ENCODE results near the gene BRICD5.

BRICD5 gene

DNA sequence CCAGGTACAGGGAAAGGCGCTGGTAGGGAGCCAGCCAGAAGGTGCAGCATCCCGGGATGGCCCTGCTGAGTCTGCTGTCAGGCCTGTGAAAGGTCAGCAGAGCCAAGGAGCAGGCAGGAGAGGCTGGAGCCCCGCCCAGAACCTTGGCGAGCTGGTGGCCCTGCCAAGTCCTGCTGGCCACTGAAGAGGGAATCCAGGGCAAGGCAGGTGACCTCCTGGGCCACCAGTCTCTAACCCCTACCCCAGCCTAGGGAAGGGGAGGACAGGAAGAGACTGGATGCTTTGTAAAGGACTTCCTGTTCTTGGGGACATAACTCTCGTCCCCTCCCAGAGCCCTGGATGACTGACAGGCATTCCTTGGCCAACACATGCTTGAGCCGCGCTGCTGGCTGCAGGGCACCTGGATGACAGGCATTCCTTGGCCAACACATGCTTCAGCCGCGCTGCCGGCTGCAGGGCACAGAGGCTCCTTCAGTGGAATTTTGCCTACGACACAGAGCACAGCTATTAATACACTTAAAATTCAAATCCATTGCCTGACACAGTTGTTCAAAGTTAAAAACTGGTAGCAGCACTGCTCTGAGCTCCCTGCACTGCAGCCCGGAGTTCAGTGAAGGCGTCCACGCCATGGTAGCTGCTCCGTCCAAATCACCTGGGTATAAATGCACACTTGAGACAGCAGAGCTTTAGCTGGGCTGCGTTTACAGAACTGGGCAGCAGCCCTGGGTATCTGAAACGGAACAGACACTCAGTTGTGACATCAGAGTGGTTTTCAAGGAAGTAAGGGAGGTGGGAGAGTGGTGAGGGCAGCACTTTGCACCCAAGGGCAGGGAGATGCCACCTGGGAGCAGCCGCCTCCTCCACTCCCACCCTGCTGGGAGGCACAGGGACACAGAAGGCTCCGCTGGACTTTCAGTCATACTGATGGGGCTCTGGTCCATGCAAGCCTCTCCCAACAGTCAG, 2.0 kb upstream of the BRICD5 start:
- ChIA-PET CTCF (interaction anchor here (0.6 kb wide), 2 partner anchors 228 to 512 kb away, joined by 3 to 10 read pairs; partner anchors contain the start of gene GFER), POLR2A (ENCODE audit: low non-redundant PET) (interaction anchor here (0.6 kb wide), 2 partner anchors 13 to 1827 kb away, joined by 3 to 4 read pairs; no protein-coding TSS in a partner anchor)
- TF ChIP-seq, protein P1, sequence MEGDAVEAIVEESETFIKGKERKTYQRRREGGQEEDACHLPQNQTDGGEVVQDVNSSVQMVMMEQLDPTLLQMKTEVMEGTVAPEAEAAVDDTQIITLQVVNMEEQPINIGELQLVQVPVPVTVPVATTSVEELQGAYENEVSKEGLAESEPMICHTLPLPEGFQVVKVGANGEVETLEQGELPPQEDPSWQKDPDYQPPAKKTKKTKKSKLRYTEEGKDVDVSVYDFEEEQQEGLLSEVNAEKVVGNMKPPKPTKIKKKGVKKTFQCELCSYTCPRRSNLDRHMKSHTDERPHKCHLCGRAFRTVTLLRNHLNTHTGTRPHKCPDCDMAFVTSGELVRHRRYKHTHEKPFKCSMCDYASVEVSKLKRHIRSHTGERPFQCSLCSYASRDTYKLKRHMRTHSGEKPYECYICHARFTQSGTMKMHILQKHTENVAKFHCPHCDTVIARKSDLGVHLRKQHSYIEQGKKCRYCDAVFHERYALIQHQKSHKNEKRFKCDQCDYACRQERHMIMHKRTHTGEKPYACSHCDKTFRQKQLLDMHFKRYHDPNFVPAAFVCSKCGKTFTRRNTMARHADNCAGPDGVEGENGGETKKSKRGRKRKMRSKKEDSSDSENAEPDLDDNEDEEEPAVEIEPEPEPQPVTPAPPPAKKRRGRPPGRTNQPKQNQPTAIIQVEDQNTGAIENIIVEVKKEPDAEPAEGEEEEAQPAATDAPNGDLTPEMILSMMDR (conservative IDR thresholded peaks at IDR 0.05; ENCODE audit: low read depth): no peak
- DNase-seq (ENCODE audit: low spot score): no peak
- H3K27ac ChIP-seq: peak overlapping the region; percentile 93

DNA sequence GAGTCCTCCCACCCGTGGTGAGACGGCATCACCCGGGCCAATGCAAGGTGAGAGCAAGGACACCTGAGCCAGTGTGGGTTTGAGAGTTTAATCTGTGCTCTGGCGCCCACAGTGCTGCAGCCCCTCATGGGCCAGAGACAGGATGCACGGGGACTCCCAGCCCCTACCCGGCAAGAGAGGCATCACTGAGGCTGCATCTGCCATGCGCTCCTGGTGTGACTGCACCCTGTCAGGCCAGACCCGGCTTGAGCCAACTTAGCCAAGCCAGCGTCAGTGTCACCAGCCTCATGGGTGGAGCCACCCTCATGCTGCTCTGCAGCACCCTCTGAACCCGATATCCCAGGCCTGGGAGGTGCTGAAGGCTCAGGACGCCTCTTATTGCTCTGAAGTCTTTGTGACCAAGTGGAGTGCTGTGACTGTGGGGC, 1.3 kb upstream of the BRICD5 start:
- TF ChIP-seq, protein P1 (conservative IDR thresholded peaks at IDR 0.05; ENCODE audit: low read depth): no peak
- ChIA-PET CTCF (interaction anchor here (0.6 kb wide), 1 partner anchor 228 kb away, joined by 3 read pairs; the partner anchor contains the start of gene GFER), POLR2A (ENCODE audit: low non-redundant PET) (interaction anchor here (0.7 kb wide), 1 partner anchor 38 kb away, joined by 4 read pairs; no protein-coding TSS in a partner anchor)
- H3K27ac ChIP-seq: peak overlapping the region; percentile 93
- DNase-seq (ENCODE audit: low spot score): no peak

DNA sequence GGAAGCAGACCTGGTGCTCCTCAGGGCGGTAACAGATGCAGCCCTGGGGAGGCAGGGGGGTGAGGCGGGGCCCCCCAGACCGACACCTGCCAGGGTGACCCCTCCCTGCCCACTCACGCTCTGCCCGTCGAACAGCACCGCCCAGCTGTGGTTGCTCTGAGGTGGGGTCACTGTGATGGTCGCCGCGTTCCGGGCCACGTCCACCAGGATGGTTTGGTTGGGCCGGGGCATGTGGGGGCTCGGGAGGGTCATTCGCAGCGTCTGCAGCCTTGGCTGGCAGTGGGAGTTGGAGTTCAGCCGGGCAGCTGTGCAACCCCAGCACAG, 692 bp downstream of the BRICD5 start:
- no peak for DNase-seq (ENCODE audit: low spot score)
- H3K27ac ChIP-seq: peak overlapping the region; percentile 93
- TF ChIP-seq, protein P1 (conservative IDR thresholded peaks at IDR 0.05; ENCODE audit: low read depth): no peak
- CTCF ChIA-PET: interaction anchor here (0.6 kb wide), 1 partner anchor 59 kb away, joined by 4 read pairs; no protein-coding TSS in a partner anchor
- POLR2A ChIA-PET (ENCODE audit: low non-redundant PET): no interaction called here

DNA sequence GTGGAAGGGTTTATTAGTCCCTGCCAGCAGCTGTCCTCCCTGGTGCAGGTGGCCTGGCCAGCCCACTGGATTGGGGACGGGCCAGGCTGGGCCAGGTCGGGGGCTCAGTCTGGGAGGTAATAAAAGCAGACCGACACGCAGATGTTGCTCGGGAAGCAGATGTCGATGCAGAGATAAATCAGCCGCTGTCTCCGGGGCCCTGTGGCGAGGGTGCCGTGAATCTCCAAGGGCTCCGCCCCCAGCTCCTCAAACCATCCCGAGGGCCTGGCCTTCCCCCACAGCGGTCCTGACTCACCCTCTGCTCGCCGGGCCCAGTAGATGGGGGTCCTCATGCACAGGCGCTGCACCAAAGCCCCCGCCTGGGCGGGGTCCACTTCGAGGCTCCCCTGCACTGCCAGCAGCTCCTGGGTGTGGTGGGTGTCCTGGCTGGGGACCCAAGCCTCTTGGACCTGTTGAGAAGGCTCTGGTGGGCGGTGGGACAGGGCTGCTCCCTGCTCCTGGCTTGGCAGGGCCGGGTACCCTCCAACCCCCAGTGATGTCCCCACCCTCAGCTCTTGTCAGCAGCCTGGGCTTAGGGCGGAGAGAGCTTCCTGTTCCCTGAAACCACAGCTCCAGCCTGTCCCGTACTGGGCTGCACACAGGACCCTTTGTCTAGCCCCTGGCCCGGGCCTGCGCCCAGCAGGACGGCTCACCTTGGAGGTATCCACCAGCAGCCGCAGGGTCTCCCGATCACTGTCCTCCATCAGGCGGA, 1.2 kb downstream of the BRICD5 start:
- H3K27ac ChIP-seq: peak overlapping the region; percentile 93
- DNase-seq (ENCODE audit: low spot score): no peak
- TF ChIP-seq, protein P1 (conservative IDR thresholded peaks at IDR 0.05; ENCODE audit: low read depth): no peak
- CTCF ChIA-PET: interaction anchor here (0.6 to 0.7 kb wide), 2 partner anchors 59 to 69 kb away, joined by 3 to 4 read pairs; no protein-coding TSS in a partner anchor
- POLR2A ChIA-PET (ENCODE audit: low non-redundant PET): no interaction called here

GRCh38 chr16:2208772-2209171, 1.9 kb downstream of the BRICD5 start:
- TF ChIP-seq, protein P1 (conservative IDR thresholded peaks at IDR 0.05; ENCODE audit: low read depth): no peak
- DNase-seq (ENCODE audit: low spot score): no peak
- peak overlapping the region; percentile 93 for H3K27ac ChIP-seq
- CTCF ChIA-PET: interaction anchor here (0.7 kb wide), 1 partner anchor 68 kb away, joined by 3 read pairs; no protein-coding TSS in a partner anchor
- POLR2A ChIA-PET (ENCODE audit: low non-redundant PET): no interaction called here

DNA sequence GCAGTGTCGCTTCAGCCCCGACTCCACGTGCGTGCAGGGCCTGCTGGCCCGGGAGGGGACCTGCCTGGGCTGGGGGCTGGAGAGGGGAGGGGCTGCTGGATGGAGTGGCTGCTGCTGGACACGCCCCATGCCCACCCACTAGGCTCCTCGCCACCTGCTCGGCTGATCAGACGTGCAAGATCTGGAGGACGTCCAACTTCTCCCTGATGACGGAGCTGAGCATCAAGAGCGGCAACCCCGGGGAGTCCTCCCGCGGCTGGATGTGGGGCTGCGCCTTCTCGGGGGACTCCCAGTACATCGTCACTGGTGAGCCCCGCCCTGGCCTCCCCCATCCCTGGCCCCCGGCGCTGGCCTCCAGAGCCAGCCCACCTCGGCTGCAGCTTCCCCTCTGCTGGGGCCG, 2.4 kb downstream of the BRICD5 start:
- DNase-seq (ENCODE audit: low spot score): no peak
- TF ChIP-seq, protein P1 (conservative IDR thresholded peaks at IDR 0.05; ENCODE audit: low read depth): no peak
- peak overlapping the region; percentile 93 for H3K27ac ChIP-seq
- CTCF ChIA-PET: interaction anchor here (0.5 kb wide), 1 partner anchor 70 kb away, joined by 3 read pairs; no protein-coding TSS in a partner anchor
- POLR2A ChIA-PET (ENCODE audit: low non-redundant PET): no interaction called here
